NB4 (cell line): ENCODE measurements around the gene RPL12.

ENCODE experiments used
- DNase-seq: peaks from one replicate; pipeline ENCODE4 v3.0.0; 2010; ENCODE audit warnings: low read depth
- H3K4me3 ChIP-seq: one replicate; pipeline ENCODE4 v1.5.1; 2011; ENCODE audit warnings: mild to moderate bottlenecking, low read depth, low read length, moderate library complexity
- MYC ChIP-seq: IDR thresholded peaks from 2 replicates; pipeline ENCODE4 v1.6.1; 2011; ENCODE audit warnings: low read depth, low read length
- POLR2A ChIP-seq: IDR thresholded peaks from 2 replicates; pipeline ENCODE4 v1.6.1; 2011; ENCODE audit warnings: mild to moderate bottlenecking; ENCODE audit not compliant: insufficient read length; ENCODE audit errors: extremely low read depth
- TF ChIP-seq, protein P1 (sequence below): IDR thresholded peaks from one replicate; pipeline ENCODE4 v1.5.1; 2012; ENCODE audit warnings: low read depth, low read length
- TF ChIP-seq, protein P2 (sequence below): IDR thresholded peaks from 2 replicates; pipeline ENCODE4 v1.6.1; 2011; ENCODE audit warnings: low read depth, low read length

RPL12 gene

DNA sequence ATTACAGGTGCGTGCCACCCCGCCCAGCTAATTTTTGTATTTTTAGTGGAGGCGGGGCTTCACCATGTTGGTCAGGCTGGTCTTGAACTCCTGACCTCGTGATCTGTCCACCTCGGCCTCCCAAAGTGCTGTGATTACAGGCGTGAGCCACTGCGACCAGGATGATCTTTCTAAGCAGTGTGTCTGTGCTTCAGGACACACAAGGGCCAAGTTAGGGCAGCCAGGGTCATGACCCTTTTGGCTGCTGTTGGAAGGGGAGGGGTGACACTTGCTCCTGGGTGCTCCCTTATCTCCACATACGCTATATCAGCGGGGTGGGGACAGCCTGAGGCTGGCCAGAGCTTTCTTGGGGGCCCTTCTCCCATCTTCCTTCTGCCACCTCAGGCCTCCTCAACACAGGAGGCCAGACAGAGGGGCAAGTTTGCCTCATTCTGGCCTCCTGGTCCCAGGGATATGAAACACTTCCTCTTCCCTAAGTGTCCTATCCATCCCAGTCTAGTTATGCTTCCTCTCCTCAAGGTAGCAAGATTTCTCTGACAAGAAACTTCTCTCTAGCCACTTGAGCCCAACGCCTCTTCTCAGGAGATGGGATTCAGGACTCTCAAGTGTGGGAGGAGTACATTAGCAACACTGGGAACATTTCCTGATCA, 28.9 kb downstream of the RPL12 start:
- TF ChIP-seq MYC (no peak), POLR2A (no peak)
- TF ChIP-seq, protein P1, sequence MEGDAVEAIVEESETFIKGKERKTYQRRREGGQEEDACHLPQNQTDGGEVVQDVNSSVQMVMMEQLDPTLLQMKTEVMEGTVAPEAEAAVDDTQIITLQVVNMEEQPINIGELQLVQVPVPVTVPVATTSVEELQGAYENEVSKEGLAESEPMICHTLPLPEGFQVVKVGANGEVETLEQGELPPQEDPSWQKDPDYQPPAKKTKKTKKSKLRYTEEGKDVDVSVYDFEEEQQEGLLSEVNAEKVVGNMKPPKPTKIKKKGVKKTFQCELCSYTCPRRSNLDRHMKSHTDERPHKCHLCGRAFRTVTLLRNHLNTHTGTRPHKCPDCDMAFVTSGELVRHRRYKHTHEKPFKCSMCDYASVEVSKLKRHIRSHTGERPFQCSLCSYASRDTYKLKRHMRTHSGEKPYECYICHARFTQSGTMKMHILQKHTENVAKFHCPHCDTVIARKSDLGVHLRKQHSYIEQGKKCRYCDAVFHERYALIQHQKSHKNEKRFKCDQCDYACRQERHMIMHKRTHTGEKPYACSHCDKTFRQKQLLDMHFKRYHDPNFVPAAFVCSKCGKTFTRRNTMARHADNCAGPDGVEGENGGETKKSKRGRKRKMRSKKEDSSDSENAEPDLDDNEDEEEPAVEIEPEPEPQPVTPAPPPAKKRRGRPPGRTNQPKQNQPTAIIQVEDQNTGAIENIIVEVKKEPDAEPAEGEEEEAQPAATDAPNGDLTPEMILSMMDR, result no peak
- TF ChIP-seq, protein P2, sequence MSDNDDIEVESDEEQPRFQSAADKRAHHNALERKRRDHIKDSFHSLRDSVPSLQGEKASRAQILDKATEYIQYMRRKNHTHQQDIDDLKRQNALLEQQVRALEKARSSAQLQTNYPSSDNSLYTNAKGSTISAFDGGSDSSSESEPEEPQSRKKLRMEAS, result no peak
- no peak overlapping the region for H3K4me3 ChIP-seq
- DNase-seq, result no peak

DNA sequence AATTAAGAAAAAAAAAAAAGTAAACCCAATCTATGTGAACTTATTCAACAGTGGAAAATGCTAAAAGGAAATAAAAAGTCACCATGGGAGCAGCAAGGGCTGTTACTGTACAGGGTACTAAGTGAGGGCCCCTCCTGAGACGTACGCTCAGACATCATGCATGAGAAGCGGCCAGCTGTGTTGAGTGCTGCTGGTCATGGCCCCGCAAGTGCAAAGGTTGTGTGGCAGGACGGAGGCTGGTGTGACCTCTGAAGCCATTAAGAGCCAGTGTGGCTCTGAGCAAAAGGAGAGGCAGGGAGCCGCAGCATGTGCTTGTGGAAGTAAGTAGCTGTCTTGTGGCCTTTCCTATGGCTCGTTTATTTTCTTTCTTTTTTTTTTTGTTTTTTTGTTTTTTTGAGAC, 30.1 kb downstream of the RPL12 start:
- TF ChIP-seq, protein P1, result no peak
- no peak for TF ChIP-seq POLR2A
- TF ChIP-seq, protein P2, result no peak
- TF ChIP-seq MYC, result no peak
- no peak overlapping the region for H3K4me3 ChIP-seq
- DNase-seq, result no peak

DNA sequence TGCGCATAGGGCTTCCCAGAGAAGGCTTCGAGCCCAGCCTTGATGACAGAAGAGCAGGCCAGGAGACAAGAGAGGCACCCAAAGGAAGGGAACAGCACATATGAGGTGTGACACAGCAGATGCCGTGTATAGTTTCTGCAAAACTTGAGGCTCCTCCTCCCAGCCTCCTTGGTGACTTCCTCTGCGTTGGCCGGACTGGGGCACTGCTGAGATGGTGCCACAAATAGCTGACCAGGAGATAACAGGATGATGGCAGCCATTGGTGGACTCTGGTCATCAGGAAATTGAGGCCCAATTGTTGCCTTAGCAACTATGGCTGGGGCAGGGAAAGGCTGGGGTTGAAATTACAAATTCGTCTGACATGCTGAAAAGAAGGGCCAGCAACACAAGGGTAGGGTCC, 31.9 kb downstream of the RPL12 start:
- TF ChIP-seq, protein P1, result no peak
- TF ChIP-seq MYC (no peak), POLR2A (no peak)
- TF ChIP-seq, protein P2, result no peak
- no peak for DNase-seq
- peak overlapping the region; percentile 44 for H3K4me3 ChIP-seq

DNA sequence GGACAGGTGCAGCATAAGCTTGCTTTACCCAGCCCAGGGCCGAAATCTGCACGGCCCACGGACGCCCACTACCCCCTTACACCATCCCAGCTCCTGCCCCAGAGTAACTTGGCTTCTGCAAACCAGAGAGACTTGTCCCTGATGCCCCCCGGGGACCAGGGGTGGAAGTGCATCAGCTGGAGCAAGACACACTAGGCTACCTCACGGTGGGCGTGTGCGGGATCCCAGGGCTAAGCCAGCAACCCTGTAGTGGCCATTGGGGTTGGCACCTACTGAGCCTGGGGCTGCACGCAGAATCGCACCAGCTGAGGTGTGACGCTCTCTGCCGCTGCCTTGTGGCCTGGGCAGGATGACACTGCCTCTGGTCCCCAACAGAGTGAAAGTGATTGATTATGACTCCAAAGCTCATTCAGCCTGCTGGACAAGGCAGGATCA, 33.2 kb downstream of the RPL12 start:
- TF ChIP-seq, protein P2, result no peak
- no peak for TF ChIP-seq MYC
- TF ChIP-seq POLR2A, result no peak
- TF ChIP-seq, protein P1, result peak; percentile 50
- peak; percentile 67 for DNase-seq
- H3K4me3 ChIP-seq, result no peak overlapping the region

DNA sequence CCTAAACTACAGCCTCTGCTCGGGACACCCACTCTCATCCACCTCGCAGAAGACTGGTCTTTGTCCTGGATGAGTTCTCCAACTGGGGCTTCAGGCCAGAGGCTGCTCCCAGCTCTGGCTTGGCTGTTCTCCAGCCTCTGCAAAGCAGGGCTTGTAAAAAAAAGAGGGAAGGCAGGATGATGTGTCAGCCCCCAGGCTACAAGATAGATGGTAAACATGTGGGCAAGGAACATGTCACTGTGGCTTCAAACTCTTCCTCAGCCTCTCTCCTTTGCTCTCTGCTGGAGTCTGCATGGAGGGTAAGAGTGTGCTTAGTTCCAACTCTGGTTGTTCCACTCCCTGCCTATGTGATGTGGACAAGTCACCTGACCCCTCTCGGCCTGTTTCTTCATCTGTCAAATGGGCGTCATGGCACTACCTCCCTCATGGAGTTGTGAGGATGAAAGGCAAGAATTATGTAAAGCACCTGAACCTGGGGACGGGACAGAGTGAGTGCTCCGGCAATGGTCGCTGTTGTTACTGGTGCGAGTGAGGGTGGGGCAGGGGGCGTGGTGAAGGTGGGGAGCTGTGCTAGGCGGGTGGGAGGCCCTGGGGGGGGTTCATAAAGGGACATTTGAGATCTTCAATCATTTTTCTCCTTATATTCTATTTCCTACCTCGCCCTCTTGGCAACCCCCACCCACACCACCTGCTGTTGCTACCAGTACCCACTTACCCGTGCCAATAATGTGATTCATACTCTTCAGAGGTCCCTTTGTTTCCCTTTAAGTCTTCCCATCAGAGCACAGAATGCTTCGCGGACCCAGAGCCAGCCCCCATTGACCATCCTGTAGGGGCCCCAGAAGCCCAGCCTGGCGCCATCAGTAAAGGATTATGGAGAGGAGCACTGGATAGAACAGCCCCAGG, 33.8 kb downstream of the RPL12 start:
- TF ChIP-seq MYC (no peak), POLR2A (no peak)
- TF ChIP-seq, protein P2, result no peak
- TF ChIP-seq, protein P1, result no peak

More for the DNA sequence above, 33.8 kb downstream of the RPL12 start:
- H3K4me3 ChIP-seq, result no peak overlapping the region
- DNase-seq, result no peak
